Stimulated activated CD4-positive, alpha-beta T cell treated with anti-CD3 and anti-CD28 coated beads, Interleukin-4, amount 100 ng/mL, for 48 hours (primary cell): ENCODE data around the gene ABCA7.

ENCODE experiments used
- DNase-seq, 2 donors: peaks; one replicate each; pipeline ENCODE4 v3.0.0-alpha.2; 2020; ENCODE audit warnings: low read depth in 2 of 2

The ABCA7 gene

GRCh38 chr19:1002600-1002999 is 37.3 kb upstream of the ABCA7 start:
- DNase-seq, result no peak

GRCh38 chr19:1003283-1003682 is 36.6 kb upstream of the ABCA7 start:
- DNase-seq, result no peak

GRCh38 chr19:1004204-1004802 is 35.6 kb upstream of the ABCA7 start:
- no peak for DNase-seq

GRCh38 chr19:1004803-1005664 is 34.9 kb upstream of the ABCA7 start:
- no peak for DNase-seq

- DNase-seq, result no peak
Measured at GRCh38 chr19:1006711-1007398, 33.1 kb upstream of the ABCA7 start.

GRCh38 chr19:1007399-1008251 is 32.3 kb upstream of the ABCA7 start:
- no peak for DNase-seq

GRCh38 chr19:1008268-1009040 is 31.5 kb upstream of the ABCA7 start:
- DNase-seq, result no peak

GRCh38 chr19:1009041-1009980 is 30.6 kb upstream of the ABCA7 start:
- no peak for DNase-seq

GRCh38 chr19:1009981-1010538 is 29.8 kb upstream of the ABCA7 start:
- no peak for DNase-seq

GRCh38 chr19:1010586-1011510 is 29.1 kb upstream of the ABCA7 start:
- DNase-seq, result no peak

- DNase-seq, result no peak
Measured at GRCh38 chr19:1011831-1012333, 28.0 kb upstream of the ABCA7 start.

- DNase-seq, result no peak
Measured at GRCh38 chr19:1012334-1012733, 27.6 kb upstream of the ABCA7 start.

GRCh38 chr19:1013218-1013617 is 26.7 kb upstream of the ABCA7 start:
- no peak for DNase-seq

GRCh38 chr19:1014161-1015060 is 25.5 kb upstream of the ABCA7 start:
- no peak for DNase-seq

- DNase-seq, result no peak
Measured at GRCh38 chr19:1015061-1015781, 24.7 kb upstream of the ABCA7 start.

GRCh38 chr19:1015782-1016646 is 23.9 kb upstream of the ABCA7 start:
- DNase-seq, result no peak
